K562 (cell line): ENCODE measurements around the gene SGMS1.

Experiments used
- CTCF ChIP-seq, 3 experiments: IDR thresholded peaks in 2 of 3; conservative IDR thresholded peaks in 1 of 3; 2 replicates each; pipeline ENCODE4 v1.5.1; 2011 to 2012; ENCODE audit warnings: low read length in 3 of 3, mild to moderate bottlenecking in 3 of 3, control low read depth in 2 of 3, improper control_type of control experiment in 1 of 3, inconsistent platforms in 1 of 3, low read depth in 1 of 3, mixed read lengths in 1 of 3, moderate library complexity in 1 of 3; ENCODE audit not compliant: insufficient read depth in 2 of 3
- MAFK ChIP-seq: IDR thresholded peaks from 2 replicates; pipeline ENCODE4 v1.6.1; 2011; ENCODE audit warnings: low read length, improper control_type of control experiment
- RCOR1 ChIP-seq, 2 experiments: IDR thresholded peaks; 2 replicates each; pipeline ENCODE4 v1.6.1; 2012; ENCODE audit warnings: low read depth in 2 of 2, low read length in 2 of 2, borderline replicate concordance in 1 of 2, improper control_type of control experiment in 1 of 2
- ZFP30 ChIP-seq: fragments of 250-450 bp; sonication (Bioruptor Pico); IDR thresholded peaks from 2 replicates; pipeline ENCODE4 v1.8.0; 2022; ENCODE audit warnings: moderate library complexity, mild to moderate bottlenecking, inconsistent platforms, borderline replicate concordance
- ZNF830 ChIP-seq: fragments of 250-450 bp; sonication (Bioruptor Pico); IDR thresholded peaks from 2 replicates; pipeline ENCODE4 v1.5.0; 2021; ENCODE audit warnings: mild to moderate bottlenecking
- TF ChIP-seq, protein P1 (sequence below): sonication (generic); formaldehyde crosslinking; IDR thresholded peaks from 2 replicates; pipeline ENCODE4 v1.9.0; 2022; ENCODE audit warnings: mild to moderate bottlenecking, missing genetic modification reagents
- TF ChIP-seq, protein P2 (sequence below): sonication (generic); formaldehyde crosslinking; IDR thresholded peaks from 2 replicates; pipeline ENCODE4 v1.8.0; 2022; ENCODE audit warnings: missing genetic modification reagents, mild to moderate bottlenecking, borderline replicate concordance

- TF ChIP-seq ZNF830 (CRISPR knock-in tag) (no peak), CTCF (IDR thresholded peaks at IDR 0.05 in 2 of 3, conservative IDR thresholded peaks at IDR 0.05 in 1 of 3; ENCODE audit: insufficient read depth in 2 of 3, low read depth in 1 of 3, low read length in 3 of 3) (no peak), MAFK (no peak), RCOR1 (IDR thresholded peaks at IDR 0.05; ENCODE audit: borderline replicate concordance in 1 of 2, low read depth in 2 of 2, low read length in 2 of 2) (no peak), ZFP30 (CRISPR knock-in tag) (no peak)
- TF ChIP-seq, protein P1, sequence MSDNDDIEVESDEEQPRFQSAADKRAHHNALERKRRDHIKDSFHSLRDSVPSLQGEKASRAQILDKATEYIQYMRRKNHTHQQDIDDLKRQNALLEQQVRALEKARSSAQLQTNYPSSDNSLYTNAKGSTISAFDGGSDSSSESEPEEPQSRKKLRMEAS = no peak
- TF ChIP-seq, protein P2, sequence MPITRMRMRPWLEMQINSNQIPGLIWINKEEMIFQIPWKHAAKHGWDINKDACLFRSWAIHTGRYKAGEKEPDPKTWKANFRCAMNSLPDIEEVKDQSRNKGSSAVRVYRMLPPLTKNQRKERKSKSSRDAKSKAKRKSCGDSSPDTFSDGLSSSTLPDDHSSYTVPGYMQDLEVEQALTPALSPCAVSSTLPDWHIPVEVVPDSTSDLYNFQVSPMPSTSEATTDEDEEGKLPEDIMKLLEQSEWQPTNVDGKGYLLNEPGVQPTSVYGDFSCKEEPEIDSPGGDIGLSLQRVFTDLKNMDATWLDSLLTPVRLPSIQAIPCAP (CRISPR knock-in tag) = no peak
Measured at GRCh38 chr10:50360077-50360850, 263.5 kb downstream of the SGMS1 start.
